ENCODE data around the gene ZNF493. TPM values are rescaled to one million over a fixed set of nuclear protein-coding genes. Genes with fewer than 3 reads are reported as not detected.

ZNF493 gene
- total RNA-seq, 1 experiment from 2014 or later, result 26.4 TPM

- no peaks in the 10 kb centered on the region for H3K79me2 ChIP-seq (ENCODE audit: insufficient read depth, low read length)
- no peak overlapping the region for H4K5ac ChIP-seq (ENCODE audit: insufficient read length, low read depth, low read length)
- no CpG with 5 or more reads among the region's 4 CpGs for WGBS (ENCODE audit: extremely low coverage, insufficient read length, low lambda C conversion rate)
- H3K79me1 ChIP-seq (ENCODE audit: insufficient read depth, low read depth, low read length, poor library complexity, severe bottlenecking), result no peaks in the 10 kb centered on the region
- TF ChIP-seq CTCF (conservative IDR thresholded peaks at IDR 0.05), result no peak
- H3K27me3 Mint-ChIP-seq (ENCODE audit: low read depth), result no peaks in the 10 kb centered on the region; the same call in none of the 2 replicates
- H2BK5ac ChIP-seq (ENCODE audit: insufficient read length, low read length), result no peak overlapping the region
- H2BK120ac ChIP-seq (ENCODE audit: low read depth, low read length, poor library complexity, severe bottlenecking), result no peak overlapping the region
- H4K20me1 ChIP-seq (ENCODE audit: control insufficient read depth, insufficient read depth, insufficient read length), result no peaks in the 10 kb centered on the region
- H3K4me1 Mint-ChIP-seq, result peaks cover 14 to 17% of the 10 kb centered on the region in 2 experiments
- H2AK5ac ChIP-seq (ENCODE audit: insufficient read length, low read length), result no peak overlapping the region
- H3K23ac ChIP-seq (ENCODE audit: insufficient read length, low read depth, low read length), result no peak overlapping the region
- H4K91ac ChIP-seq (ENCODE audit: insufficient read length, low read depth, low read length), result no peak overlapping the region
- H2BK20ac ChIP-seq (ENCODE audit: low read depth, low read length, poor library complexity, severe bottlenecking), result no peak overlapping the region
- H3K9ac ChIP-seq (ENCODE audit: extremely low read depth, insufficient read length, low read length), result no peak overlapping the region
- no peaks in the 10 kb centered on the region for H3K27me3 ChIP-seq (ENCODE audit: insufficient read depth, low read length)
- no peak overlapping the region for H3K4me2 ChIP-seq (ENCODE audit: insufficient read depth, insufficient read length, low read length)
- no peak overlapping the region for H3K4ac ChIP-seq (ENCODE audit: low read depth, low read length)
- no peak for DNase-seq
- peaks cover 21 to 38% (median 31%) of the 10 kb centered on the region in 3 experiments for H3K36me3 Mint-ChIP-seq (ENCODE audit: insufficient read depth in 1 of 3, low read depth in 3 of 3)
- H3K9me3 ChIP-seq (ENCODE audit: control insufficient read depth, low read depth, low read length), result peaks cover 11% of the 10 kb centered on the region
- peaks cover 28 to 55% of the 10 kb centered on the region in 2 experiments for H3K9me3 Mint-ChIP-seq
- H2BK15ac ChIP-seq (ENCODE audit: low read depth, low read length), result no peak overlapping the region
- H3K56ac ChIP-seq (ENCODE audit: insufficient read length, low read depth, low read length), result no peak overlapping the region
- H2BK12ac ChIP-seq (ENCODE audit: insufficient read length, low read depth, low read length), result no peak overlapping the region
- H3K27ac Mint-ChIP-seq, result peak overlapping the region in 1 of 3 experiments; percentile 34; a peak in 1 of 7 replicates
- no peaks in the 10 kb centered on the region for H3K23me2 ChIP-seq (ENCODE audit: insufficient read length, low read depth, low read length, poor library complexity, severe bottlenecking)
- no peak overlapping the region for H3K4me3 Mint-ChIP-seq
- H3K18ac ChIP-seq (ENCODE audit: insufficient read length, low read depth, low read length), result no peak overlapping the region
- H2AFZ ChIP-seq (ENCODE audit: low read length), result no peak overlapping the region
- H4K8ac ChIP-seq (replicated peaks; ENCODE audit: insufficient read length, low read depth, low read length), result no peak overlapping the region
- H3K27ac ChIP-seq (ENCODE audit: insufficient read length, low read depth, low read length), result no peak overlapping the region
- no peaks in the 10 kb centered on the region for H3K4me1 ChIP-seq (ENCODE audit: insufficient read depth, low read length)
- no peak overlapping the region for H3K14ac ChIP-seq (ENCODE audit: insufficient read depth, low read length)
- no peak overlapping the region for H3T11ph ChIP-seq (ENCODE audit: low read length)
Measured at GRCh38 chr19:21439201-21439751, 42.3 kb downstream of the ZNF493 start.
